Erythroblast (primary cell): ENCODE results near the gene ARHGEF28.

Experiments
- DNase-seq, 2 experiments: peaks; one replicate each; lab custom pipeline; 2025; lab: John Stamatoyannopoulos, UW
- GATA1 ChIP-seq: IDR thresholded peaks from 2 replicates; pipeline ENCODE4 v1.6.1; 2011; ENCODE audit warnings: low read depth, mild to moderate bottlenecking, control low read depth, low read length, moderate library complexity
- POLR2A ChIP-seq: IDR thresholded peaks from 2 replicates; pipeline ENCODE4 v1.6.1; 2011; ENCODE audit warnings: mild to moderate bottlenecking, low read length

ARHGEF28 gene

GRCh38 chr5:73865315-73865714 lies 239.3 kb downstream of the ARHGEF28 start:
- TF ChIP-seq POLR2A (no peak), GATA1 (no peak)
- no peak for DNase-seq

DNA sequence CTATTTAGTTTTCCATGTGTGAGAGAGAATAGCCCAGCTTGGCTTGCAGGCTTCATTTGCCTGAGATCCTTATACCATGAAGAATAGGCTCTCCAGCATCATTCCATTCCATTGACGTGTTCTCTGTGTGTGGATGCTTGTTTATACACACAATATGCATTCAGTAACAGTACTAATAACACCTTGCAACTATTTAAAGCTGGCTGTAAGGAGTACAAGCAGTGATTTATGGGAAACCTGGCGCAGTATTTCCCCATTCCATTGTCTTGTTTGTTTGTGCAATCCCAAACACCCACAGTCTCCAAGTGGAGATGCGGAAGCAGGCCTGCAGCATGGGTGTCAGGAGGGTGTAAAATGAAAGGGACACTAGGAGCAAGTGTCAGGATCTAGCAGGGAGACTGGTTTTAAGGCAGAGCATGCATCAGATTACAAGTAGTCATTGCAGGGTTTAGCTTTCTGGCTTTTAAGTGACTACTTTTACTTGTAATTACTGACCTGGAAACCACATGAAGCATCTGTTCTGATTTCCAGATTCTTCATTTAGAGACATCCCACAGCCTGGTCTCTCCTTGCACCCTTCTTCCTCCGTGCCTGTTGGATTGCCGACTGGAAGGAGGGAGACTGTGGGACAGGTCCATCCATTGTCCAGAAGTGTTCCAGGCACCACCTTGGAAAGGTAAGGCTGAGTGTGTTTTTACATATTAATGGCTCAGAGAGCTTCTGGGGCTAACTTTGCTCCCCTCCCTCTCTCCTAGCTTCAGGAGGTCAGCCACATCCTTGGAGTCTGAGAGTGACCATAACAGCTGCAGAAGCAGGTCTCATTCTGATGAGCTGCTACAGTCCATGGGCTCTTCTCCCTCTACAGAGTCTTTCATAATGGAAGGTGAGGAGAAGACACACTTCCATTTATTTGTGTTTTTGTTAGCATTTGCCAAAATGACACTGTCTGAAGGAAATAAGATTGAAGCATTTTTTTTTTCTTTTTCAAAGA lies 241.6 kb downstream of the ARHGEF28 start:
- no peak for DNase-seq
- TF ChIP-seq GATA1 (no peak), POLR2A (no peak)

GRCh38 chr5:73883646-73884045 lies 257.6 kb downstream of the ARHGEF28 start:
- DNase-seq, result no peak
- no peak for TF ChIP-seq POLR2A

DNA sequence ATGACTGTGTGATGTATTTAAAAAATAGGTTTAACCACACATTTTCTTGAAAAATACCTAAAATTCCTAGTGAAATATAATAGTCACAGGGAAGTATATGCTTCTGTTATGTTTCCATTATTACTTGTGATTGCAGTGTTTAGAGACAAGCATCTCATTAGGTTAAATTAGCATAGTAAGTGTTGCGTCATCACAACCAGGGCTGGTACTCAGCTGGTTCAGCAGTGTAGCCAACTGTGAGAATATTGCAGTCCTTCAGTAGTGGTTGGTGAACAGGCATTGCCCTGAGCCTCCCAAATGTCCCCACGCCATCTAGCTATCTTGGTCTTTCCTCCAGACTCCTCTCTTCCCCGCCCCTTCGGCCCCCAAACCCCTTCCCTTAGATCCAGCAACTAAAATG lies 261.7 kb downstream of the ARHGEF28 start:
- DNase-seq, result no peak
- TF ChIP-seq POLR2A (no peak), GATA1 (no peak)

DNA sequence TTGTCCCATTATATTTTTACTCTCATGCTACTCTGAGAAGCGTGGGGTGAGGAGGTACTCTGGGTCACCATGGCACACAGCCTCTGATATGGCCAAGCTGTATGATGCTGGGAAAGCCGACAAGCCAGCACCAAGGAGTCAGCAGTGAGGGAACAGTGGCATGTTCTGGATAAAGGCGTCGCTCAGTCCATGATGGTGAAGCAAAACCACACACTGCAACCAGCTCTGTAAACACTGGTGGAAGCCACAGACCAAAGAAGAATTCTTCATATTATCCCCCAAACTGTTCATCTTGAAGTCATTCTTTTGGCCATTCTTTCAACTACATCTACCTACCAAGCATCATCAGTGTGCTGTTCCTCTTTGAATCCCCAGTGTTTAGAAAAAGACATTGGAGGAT lies 264.6 kb downstream of the ARHGEF28 start:
- TF ChIP-seq POLR2A, result no peak
- TF ChIP-seq GATA1, result no peak
- DNase-seq, result no peak

DNA sequence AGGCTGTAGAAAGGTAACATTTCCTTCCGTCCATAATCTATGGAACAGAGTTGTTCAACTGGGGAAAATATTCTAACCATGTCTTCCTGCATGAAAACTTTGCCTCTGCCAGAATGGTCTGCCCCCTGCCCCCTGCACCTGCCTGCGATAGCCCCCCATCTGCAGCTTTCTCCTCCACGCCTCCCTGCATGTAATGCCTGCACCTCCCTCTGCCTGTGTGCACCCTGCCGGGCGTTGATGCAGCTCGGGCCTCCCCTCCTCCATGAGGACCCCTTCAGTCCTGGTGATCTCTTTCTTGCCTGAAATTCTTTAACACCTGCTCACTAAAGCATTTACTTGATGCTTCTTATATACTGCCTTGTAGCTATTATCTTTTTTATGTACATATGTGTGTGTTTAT lies 266.2 kb downstream of the ARHGEF28 start:
- TF ChIP-seq GATA1 (no peak), POLR2A (no peak)
- DNase-seq, result no peak

- no peak for DNase-seq
- TF ChIP-seq GATA1 (no peak), POLR2A (no peak)
Observed at GRCh38 chr5:73892806-73893205, 266.8 kb downstream of the ARHGEF28 start.

DNA sequence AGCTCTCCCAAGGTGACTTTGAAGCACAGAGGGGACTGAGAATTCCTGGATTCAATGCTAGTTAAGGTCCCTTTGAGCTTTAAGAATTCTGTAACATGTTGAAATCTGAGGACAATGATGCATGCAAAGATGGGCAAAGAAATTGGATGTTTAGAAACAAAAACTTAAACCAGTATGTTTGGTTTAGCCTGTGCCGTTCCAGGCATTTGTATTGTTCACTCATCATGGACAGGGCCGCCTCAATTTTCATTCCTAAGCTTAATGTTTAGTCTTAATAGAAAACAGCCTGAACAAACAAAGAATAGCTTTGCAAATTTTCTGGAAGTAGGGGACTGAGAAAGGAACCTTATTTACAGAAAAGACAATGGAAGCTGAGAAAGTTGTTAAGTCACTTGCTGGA lies 267.8 kb downstream of the ARHGEF28 start:
- TF ChIP-seq GATA1, result no peak
- TF ChIP-seq POLR2A, result no peak
- DNase-seq, result no peak

GRCh38 chr5:73894860-73895259 lies 268.9 kb downstream of the ARHGEF28 start:
- no peak for DNase-seq
- TF ChIP-seq GATA1 (no peak), POLR2A (no peak)

DNA sequence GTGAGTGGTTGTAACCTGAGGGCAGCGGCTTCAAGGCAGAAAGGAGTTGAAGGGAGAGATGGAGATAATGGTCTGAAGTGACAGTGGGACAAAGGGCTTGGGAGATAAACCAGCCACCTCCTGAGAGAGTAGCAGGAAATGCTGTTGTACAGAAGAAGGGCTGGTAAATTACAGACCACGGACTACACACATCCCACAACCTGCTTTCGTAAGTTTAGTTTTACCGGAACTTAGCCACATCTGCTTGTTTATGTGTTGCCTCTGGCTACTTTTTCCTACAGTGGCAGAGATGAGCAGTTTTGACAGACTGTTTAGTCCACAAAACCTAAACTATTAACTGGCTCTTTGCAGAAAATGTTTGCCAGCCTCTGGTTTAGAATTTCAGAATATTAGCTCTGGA lies 269.5 kb downstream of the ARHGEF28 start:
- DNase-seq, result no peak

GRCh38 chr5:73896097-73896496 lies 270.1 kb downstream of the ARHGEF28 start:
- TF ChIP-seq POLR2A (no peak), GATA1 (no peak)

More for the DNA sequence above, 269.5 kb downstream of the ARHGEF28 start:
- TF ChIP-seq POLR2A (no peak), GATA1 (no peak)

DNA sequence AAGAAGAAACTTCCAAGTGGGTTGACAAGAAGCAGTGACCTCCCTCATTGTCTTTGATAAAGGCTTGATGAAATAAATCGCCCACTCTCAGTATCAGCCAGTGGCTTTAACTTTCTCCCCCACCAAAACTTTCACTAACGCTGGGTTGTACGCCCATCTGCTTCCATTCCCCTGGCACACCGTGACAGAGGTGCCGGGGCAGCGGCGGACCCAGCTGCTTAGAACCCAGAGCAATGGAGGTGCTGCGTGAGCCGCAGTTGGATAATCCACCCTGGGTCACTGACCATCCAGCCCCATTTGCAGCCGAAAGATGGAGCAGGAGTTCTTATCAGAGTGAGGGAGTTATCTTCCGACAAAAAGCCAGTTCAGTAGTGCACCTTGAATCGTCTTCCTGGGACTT lies 270.7 kb downstream of the ARHGEF28 start:
- no peak for TF ChIP-seq POLR2A

More at GRCh38 chr5:73896097-73896496, 270.1 kb downstream of the ARHGEF28 start:
- no peak for DNase-seq

DNA sequence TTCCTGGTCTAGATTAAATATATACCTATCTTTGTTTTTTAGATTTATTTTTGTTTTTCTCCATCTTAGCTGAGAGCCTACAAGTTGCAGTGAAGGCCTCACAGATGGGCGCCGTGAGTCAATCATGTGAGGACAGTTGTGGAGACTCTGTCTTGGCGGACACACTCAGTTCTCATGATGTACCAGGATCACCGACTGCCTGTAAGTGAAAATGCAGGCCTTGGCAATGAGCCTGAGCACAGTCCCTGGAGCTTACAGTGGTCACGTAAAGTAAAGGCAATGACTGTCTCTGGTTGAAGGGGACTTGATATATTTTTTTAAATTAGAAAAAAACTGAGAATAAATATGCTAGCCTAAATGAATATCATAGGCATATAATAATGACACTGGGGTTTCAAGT lies 271.9 kb downstream of the ARHGEF28 start:
- no peak for DNase-seq
- no peak for TF ChIP-seq GATA1
- no peak for TF ChIP-seq POLR2A

More for the DNA sequence above, 270.7 kb downstream of the ARHGEF28 start:
- DNase-seq, result no peak

GRCh38 chr5:73899055-73899454 lies 273.1 kb downstream of the ARHGEF28 start:
- TF ChIP-seq POLR2A, result no peak
- no peak for TF ChIP-seq GATA1
- DNase-seq, result no peak
